Measurements from ENCODE around the gene PTPRM.

- TF ChIP-seq POLR2AphosphoS5 (IDR thresholded peaks at IDR 0.05; ENCODE audit: low read depth, low read length) (no peak), TAF1 (IDR thresholded peaks at IDR 0.05; ENCODE audit: borderline replicate concordance, low read depth, low read length) (no peak)
Observed at GRCh38 chr18:8427339-8427738, 860.2 kb downstream of the PTPRM start.

Data from GM12892 (cell line).